Epithelial cell of prostate (primary cell): ENCODE data around the gene KIAA0513.

Experiments
- DNase-seq: peaks from one replicate; pipeline ENCODE4 v3.0.0-alpha.2; 2011; ENCODE audit warnings: low read depth, low spot score
- H3K27ac ChIP-seq: fragments of 450-650 bp; 2 replicates; pipeline ENCODE4 v1.5.1; 2017; ENCODE audit warnings: mild to moderate bottlenecking

The KIAA0513 gene

DNA sequence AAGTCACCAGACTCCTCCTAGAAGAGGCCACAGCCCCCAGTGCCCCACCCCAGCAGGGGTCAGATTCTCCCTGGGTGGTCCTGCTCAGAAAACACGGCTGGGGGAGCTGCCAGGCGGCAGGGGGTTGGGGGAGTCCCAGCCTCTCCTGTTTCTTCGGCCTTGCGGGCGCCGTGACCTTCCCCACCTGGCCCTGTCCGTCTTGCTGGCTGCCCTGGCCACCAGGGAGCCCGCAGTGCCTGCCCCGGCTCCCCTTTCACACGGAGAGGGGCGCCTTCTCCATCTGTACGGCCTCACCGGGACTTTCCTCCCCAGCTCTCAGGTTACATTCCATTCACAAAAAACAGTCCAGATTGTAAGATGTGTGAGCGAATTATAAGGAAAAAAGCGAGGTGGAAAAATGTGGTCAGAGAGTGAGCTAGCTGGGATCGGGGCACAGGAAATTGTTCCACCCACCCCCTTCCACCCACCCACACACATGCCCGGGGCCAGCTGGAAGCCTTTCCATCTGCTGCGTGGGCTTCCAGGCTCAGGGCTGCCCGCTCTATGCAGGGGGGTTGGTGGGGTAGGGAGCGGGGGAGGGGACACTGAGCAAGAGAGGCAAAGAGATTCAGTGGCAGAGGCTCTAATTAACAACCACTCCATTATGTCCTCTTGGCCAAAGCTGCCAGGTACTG, 99.2 kb downstream of the KIAA0513 start:
- no peak for DNase-seq
- no peak overlapping the region for H3K27ac ChIP-seq

DNA sequence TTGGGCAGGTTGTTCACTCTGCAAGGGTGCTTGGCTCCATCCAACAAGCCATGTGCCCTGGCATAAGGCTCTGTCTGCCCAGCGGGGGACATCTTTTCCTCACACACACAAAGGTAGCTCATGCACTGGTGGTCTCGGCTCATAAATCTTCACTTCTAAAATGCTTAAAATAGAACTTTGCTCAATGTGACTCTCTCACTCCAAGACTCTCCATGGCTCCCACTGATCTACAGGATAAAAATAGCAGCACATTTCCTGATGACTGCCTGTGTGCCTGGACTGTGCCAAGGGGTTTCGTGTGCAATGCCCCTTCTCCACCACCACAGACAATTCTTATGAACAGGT, 99.8 kb downstream of the KIAA0513 start:
- no peak for DNase-seq
- H3K27ac ChIP-seq = no peak overlapping the region

DNA sequence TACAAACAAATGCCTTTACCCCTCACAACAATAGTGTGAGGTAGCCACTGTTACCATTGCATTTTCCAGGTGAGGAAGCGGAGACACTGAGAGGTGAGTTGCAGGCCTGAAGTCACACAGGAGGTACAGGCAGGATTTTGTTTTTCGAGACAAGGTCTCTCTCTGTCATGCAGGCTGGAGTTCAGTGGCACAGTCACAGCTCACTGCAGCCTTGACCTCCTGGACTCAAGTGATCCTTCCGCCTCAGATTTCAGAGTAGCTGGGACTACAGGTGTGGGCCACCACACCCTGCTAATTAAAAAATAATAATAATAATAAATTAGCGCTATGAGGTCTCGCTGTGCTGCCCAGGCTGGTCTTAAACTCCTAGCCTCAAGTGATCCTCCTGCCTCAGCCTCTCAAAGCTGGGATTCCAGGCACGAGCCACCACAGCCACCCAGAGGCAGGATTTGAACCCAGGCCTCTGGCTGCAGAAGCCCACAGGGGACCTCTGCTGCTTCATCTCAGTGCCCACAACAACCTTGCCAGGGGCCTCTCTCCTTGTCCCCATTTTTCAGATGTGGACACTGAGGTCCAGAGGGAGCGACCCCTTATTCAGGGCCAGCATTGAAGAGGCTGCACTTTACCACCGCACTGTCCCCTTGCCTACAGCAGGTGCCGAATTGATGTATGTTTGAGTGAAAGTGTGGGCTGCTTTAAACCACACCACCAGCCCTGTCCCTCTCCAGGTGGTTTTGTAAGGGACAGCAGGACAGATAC, 100.7 kb downstream of the KIAA0513 start:
- H3K27ac ChIP-seq = no peak overlapping the region
- no peak for DNase-seq

DNA sequence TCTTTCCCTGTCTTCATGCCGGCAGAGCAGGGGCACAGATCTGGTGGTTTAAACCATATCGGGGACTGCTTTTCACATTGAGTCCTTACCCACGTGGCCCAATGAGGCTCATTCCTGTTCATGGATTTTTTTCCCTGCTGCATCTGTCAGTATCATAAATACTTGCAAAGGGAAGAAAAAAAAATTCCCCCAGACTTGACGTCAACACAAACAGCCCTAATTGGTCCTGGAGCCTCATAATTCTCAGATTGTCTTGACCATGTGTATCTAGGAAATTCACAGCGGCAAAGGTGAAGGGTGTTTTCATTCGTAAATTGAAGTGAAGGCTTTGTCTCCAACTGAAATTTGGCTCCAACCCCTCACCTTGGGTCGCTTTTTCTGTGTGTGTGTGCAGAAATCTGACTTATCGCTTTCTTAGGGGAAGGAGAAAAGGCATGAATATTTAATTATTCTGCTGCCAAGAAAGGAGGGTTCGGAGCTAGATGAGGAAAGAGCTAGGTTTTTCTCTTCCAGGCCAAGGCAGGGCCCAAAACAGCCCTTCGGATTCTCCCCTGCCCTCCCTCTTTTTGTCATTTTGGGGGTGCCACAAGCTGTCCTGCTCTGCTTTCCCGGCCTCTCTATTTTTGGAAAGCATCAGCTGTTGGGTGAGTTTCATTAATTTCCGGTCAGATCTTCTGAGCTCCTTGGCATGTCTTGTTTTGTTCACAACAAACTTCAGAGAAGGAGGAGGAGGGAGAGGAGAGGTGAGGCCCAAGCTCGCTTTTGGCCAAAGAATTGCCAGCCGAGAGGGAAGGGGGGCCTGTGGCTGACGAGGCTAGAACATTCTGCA, 102.5 kb downstream of the KIAA0513 start:
- DNase-seq = no peak
- no peak overlapping the region for H3K27ac ChIP-seq

DNA sequence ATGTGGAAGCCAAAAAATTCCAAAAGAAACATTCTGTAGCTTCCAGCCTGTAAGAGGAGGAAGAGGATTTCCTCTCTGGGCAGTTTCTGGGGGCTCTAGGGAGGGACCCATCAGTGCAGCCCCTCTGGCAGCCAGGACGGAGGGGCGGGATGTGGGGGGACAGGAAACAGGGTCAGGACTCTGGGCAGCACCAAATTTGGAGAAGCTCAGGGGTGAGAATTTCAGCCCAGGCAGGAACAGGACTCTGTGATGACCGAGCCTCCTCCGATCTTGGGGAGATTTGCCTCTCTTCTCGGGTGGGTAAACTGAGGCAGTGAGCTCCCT, 103.1 kb downstream of the KIAA0513 start:
- no peak for DNase-seq
- H3K27ac ChIP-seq = no peak overlapping the region

DNA sequence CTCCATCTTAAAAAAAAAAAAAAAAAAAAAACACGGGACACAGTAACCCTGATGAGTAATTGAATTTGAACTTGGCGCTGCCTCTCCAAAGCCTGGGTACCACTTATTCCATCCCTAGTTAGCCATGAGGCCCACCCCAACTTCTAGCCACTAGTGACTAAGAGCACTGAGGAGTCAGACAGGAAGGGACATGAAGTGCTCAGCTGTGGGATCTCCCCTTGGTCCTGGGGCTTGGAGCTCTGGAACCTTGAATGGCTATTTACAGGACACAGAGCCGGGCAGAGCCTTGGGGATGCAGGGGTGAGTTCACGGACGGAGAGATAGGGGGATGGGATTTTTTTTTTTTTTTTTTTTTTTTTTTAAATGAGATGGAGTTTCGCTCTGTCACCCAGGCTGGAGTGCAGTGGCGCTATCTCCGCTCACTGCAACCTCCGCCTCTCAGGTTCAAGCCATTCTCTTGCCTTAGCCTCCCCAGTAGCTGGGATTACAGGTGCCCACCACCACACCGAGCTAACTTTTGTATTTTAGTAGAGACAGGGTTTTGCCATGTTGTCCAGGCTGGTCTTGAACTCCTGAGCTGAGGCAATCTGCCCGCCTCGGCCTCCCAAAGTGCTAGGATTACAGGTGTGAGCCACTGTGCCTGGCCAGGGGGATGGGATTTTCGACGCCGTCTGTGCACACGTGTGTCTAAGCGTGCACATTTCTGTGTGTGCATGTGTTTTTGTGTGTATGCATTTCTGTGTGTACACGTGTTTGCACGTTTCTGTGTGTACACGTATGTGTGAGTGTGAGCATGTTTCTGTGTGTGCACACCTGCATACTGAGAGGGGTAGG, 105.1 kb downstream of the KIAA0513 start:
- DNase-seq = no peak
- H3K27ac ChIP-seq = no peak overlapping the region

DNA sequence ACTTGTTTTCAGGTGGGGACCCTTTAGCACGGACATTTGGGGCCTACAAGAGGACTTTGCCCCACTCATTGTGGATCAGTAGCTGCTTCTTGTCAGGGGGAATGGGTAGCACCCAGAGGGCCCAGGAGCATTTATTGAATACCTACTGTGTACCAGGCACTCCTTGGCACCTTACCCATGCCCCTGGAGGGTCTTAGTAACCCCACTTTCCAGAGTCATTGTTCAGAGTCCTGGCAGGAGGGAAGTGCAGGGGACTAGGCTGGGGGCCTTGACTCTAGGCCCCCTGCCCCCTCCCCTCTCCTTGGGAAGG, 105.7 kb downstream of the KIAA0513 start:
- DNase-seq = no peak
- no peak overlapping the region for H3K27ac ChIP-seq

DNA sequence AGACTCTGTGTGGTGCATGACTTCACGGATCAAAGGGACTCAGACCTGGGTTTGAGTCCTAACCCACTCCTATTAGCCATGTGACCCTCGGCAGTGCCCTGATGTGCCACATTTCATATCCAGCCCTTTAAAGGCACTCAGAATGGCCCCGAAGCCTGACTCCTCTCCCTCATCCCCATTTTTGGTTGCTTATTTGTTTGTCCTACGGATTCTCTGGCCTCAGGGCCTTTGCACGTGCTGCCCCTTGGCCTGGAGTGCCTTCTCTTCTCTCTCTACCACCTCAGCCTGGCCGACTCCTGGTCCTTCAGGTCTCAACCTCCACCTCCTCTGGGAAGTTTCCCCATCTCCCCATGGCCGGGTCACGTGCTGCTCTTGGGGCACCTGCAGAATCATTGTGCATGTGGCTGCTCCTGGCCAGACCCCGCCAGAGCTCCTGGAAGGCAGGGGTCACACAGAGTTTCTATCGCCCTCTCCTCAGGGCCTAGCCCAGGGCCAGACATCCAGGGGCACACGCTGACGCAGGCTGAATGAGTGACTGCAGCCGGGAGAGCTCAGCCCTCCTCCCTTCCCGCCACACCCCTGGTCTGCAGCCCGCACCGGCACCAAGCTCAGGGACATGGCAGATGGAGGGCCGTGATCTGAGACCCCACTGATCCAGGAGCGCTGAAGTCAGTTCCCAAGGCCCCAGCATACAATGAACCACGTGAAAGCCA, 106.6 kb downstream of the KIAA0513 start:
- DNase-seq = no peak
- H3K27ac ChIP-seq = no peak overlapping the region

DNA sequence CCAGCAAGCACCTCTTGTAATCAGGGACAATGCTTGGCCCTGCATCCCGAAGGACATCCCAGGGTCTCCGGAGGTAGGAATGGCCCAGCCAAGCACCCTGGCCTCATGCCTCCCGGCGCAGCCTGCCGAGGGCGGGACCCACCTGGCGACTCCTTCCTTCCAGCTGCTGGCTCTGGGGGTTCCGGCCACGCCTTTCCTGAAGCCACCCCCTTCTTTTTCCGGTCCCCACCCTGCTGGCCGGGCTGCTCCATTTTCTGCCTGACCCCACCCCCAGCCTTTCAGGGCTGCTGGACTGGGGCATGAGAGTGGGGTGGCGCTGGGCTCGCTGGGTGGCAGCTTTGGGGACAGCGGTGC, 107.2 kb downstream of the KIAA0513 start:
- no peak overlapping the region for H3K27ac ChIP-seq
- DNase-seq = no peak

DNA sequence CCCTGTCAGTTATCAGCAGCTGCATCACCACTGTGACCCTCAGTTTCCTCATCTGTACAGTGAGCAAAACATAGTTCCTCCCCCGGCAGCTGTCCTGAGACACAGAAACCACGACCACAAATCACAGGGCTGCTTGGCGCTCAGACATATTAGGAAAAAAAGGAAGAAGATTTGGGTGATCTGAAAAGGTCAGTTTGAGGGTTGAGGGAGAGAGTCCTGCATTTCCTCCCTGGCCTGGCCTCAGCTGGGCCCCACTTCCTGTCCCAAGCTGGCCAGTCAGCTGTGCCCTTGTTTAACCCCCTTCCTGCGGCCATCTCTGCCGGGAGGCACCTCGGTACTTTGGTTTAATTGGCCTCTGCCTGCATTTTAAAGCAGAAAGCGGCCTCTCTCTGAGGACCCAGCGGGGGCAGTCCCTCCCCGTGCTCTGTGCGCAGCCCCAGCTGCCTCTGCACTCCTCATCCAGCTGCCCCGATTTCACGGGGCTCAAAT, 108.7 kb downstream of the KIAA0513 start:
- no peak for DNase-seq
- H3K27ac ChIP-seq = no peak overlapping the region

DNA sequence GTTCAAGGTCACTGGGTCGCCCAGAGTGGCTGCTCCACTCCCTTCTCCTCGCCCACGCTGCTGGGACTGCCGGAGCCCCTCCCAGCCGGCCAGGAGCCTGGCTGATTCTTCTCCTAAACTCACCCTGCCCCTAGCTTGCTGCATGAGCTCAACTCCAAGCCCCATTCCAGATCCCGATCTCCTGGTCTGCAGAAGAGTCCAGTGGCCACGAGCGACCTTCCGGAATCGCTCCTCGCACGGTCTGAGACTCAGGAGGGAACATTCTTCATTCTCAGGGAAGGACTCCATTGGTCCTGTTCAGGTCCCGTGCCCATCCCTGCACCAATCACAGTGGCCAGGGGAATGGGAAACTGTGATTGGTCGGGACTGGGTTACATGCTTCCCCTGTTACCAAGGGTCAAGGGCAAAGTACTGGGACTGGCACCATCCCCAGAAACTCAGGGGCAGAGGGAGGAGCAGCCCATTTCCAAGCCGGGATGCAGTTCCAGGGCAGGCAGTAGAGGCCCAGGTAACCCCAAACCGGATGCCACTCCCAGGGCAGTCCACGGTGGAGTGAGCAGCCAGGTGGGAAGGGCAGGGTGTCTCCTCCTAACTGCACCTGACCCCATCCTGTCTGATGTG, 109.2 kb downstream of the KIAA0513 start:
- H3K27ac ChIP-seq = no peak overlapping the region

DNA sequence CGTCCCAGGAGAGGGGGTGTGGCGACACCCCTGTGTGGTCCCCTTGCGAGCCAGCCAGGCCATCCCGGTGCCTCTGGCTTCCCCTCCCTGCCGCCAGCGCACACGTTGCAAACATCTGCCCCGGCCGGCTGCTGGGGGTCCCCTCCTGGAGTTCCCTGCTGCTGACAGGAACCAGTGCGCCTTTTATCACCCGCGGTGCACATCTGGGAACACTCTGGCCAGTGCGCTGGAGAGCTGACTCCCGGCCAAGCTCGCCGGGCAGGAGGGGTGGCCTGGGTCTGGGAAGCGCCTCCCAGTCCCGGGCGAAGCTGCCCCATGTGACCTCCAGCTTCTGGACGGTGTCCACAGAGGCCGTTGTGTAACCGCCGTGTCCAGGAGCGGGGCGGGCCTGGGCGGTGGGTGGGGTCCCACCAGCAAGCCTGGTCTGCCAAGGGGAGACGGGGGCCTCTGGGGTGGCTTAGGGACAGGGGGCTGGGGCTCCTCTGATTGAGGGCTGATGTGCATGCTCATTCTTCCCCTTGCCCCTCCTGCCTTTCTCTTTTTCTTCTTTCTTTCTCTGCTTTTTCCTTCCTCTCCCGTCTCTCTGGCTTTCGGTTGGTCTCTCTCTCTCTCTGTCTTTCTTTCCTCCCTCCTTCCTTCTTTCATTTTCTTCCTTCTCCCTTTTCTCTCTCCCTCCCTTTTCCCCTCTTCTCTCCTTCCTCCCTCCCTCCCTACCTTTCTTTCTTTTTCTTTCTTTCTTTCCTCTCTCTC, 109.9 kb downstream of the KIAA0513 start:
- DNase-seq = no peak
- H3K27ac ChIP-seq = no peak overlapping the region

More for the DNA sequence above, 109.2 kb downstream of the KIAA0513 start:
- no peak for DNase-seq

DNA sequence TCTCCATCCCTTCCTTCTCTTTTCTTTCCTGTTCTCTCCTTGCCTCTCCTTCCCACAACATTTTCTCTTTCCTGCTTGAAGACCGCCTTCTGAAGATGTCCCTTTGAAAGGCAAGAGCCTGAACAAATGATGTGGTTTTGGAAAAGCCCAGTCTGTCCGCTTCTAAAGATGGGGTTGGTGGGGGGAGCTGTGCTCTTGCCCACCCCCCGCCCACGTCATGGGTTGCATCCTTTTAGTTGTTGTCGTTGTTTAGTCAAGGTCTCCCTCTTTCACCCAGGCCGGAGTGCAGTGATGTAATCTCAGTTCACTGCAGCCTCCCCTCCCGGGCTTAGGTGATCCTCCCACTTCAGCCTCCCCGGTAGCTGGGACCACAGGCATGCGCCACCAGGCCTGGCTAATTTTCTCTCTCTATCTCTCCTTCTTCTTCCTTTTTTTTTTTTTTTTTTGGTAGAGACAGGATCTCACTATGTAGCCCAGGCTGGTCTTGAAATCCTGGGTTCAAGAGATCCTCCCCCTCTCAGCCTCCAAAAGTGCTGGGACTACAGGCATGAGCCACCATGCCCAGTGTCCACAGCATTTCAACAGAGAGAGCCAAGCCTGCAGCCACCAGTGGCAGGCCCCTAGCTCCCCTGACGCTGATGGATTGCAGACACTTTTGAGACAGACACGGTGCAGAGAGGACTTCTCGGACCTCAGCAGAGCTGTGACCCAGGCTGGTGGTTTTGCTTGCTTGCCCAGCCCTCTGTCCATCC, 110.7 kb downstream of the KIAA0513 start:
- H3K27ac ChIP-seq = no peak overlapping the region
- no peak for DNase-seq

DNA sequence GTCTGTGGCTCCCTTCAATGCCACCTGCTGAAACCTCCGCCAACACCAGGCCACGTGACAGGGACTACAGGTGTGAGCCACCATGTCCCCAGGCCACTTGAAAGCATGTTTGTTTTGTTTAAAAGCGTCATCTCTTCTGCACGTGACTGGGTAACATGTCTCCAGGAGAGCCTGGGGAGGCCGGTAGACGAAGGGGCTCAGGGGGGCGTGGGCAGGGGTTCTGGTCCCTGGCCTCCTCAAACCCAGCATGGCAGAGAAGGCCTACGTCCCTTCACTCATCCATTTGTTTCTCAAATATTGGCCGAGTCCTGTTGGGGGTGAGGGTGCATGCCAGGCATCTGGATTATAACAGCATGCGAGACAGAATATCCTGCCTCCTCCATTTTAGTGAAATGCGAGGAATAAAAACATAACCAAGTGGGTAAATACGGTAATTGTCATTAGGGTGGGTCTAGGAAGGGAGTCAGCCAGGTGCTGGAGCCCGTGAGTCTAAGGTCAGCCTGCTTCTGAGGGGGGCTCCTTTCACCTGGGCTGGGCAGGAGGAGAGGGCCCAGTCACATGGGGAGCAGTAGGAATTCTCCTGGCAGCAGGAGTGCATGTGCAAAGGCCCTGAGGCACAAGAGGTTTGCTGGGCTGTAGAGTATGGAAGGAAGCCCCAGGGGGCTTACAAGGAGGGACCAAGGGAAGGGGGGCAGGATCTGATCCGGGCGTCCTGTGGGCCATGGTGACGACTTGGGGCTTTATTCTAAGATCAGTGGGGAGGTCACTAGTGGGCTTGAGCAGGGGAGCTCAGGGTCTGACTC, 111.4 kb downstream of the KIAA0513 start:
- no peak for DNase-seq
- H3K27ac ChIP-seq = no peak overlapping the region

DNA sequence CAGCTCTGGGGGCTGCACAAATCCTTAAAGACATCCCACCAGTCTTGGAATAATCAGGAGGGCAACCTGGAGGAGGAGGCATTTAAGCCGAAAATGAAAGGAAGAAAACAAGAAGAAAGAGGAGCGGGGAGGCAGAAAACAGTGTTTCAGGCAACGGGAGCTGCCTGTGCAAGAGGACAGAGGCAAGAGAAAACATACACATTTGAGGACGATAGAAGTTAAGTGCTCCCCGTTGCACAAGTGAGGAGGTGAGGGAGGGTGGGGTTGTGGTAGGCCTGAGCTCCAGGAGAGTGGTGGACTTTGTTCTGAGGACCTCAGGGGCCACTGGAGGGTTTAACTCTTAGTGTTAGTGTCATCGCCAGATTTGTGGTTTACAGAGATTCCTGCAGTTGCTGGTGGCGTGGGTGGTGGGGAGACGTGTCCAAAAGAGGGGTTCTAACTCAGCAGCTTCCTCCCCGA, 112.3 kb downstream of the KIAA0513 start:
- H3K27ac ChIP-seq = no peak overlapping the region
- no peak for DNase-seq

DNA sequence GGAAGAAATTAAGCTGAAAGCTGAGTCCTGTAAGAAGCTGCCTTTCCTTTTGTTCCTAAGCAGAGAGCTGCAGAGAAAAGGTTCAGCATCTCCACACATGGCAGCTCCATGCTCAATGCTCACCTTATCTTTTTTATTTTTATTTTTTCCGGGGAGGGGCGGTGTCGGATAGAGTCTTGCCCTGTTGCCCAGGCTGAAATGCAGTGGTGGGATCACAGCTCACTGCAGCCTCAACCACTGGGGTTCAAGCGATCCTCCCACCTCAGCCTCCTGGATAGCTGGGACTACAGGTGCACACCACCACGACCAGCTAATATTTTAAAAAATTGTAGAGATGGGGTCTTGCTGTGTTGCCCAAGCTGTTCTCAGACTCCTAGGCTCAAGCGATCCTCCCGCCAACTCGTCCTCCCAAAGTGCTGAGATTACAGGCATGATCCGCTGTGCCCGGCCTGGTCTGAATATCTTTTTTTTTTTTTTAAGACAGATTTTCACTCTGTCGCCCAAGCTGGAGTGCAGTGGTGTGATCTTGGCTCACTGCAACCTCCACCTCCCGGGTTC, 112.9 kb downstream of the KIAA0513 start:
- no peak overlapping the region for H3K27ac ChIP-seq
- DNase-seq = no peak
